ENCODE data around the gene SBF1.
A peak's percentile ranks its signal among the peaks of the same experiment; 100 is the strongest.

The SBF1 gene

GRCh38 chr22:50461979-50462540 is 12.8 kb downstream of the SBF1 start:
- no peak overlapping the region for H3K27ac ChIP-seq
- no peak for TF ChIP-seq ZFX (IDR thresholded peaks at IDR 0.05; ENCODE audit: borderline replicate concordance)
- no peak for TF ChIP-seq CTCF (IDR thresholded peaks at IDR 0.05)

GRCh38 chr22:50461536-50461935 is 13.3 kb downstream of the SBF1 start:
- TF ChIP-seq ZFX (IDR thresholded peaks at IDR 0.05; ENCODE audit: borderline replicate concordance) (no peak), CTCF (IDR thresholded peaks at IDR 0.05) (no peak)
- no peak overlapping the region for H3K27ac ChIP-seq

- H3K27ac ChIP-seq, result no peak overlapping the region
- TF ChIP-seq ZFX (IDR thresholded peaks at IDR 0.05; ENCODE audit: borderline replicate concordance), result no peak
- no peak for TF ChIP-seq CTCF (IDR thresholded peaks at IDR 0.05)
These were observed 13.9 kb downstream of the SBF1 start for GRCh38 chr22:50460938-50461337.

- H3K27ac ChIP-seq, result no peak overlapping the region
- no peak for TF ChIP-seq CTCF (IDR thresholded peaks at IDR 0.05)
- TF ChIP-seq ZFX (IDR thresholded peaks at IDR 0.05; ENCODE audit: borderline replicate concordance), result no peak
These were observed 15.2 kb downstream of the SBF1 start for GRCh38 chr22:50459496-50460140.

- no peak overlapping the region for H3K27ac ChIP-seq
- TF ChIP-seq CTCF (IDR thresholded peaks at IDR 0.05), result no peak
- TF ChIP-seq ZFX (IDR thresholded peaks at IDR 0.05; ENCODE audit: borderline replicate concordance), result no peak
These were observed 15.8 kb downstream of the SBF1 start for GRCh38 chr22:50459016-50459415.

- no peak overlapping the region for H3K27ac ChIP-seq
- no peak for TF ChIP-seq ZFX (IDR thresholded peaks at IDR 0.05; ENCODE audit: borderline replicate concordance)
- peak; percentile 43 for TF ChIP-seq CTCF (IDR thresholded peaks at IDR 0.05)
These were observed 18.2 kb downstream of the SBF1 start for GRCh38 chr22:50456466-50457234.

- TF ChIP-seq CTCF (IDR thresholded peaks at IDR 0.05), result no peak
- no peak for TF ChIP-seq ZFX (IDR thresholded peaks at IDR 0.05; ENCODE audit: borderline replicate concordance)
These were observed 18.8 kb downstream of the SBF1 start for GRCh38 chr22:50456026-50456425.

More at GRCh38 chr22:50456026-50456425, 18.8 kb downstream of the SBF1 start:
- H3K27ac ChIP-seq, result no peak overlapping the region

Data from 22Rv1 (cell line).